Keratinocyte (primary cell): ENCODE data around the gene ITPK1.

ENCODE experiments used
- EZH2 ChIP-seq: IDR thresholded peaks from one replicate; pipeline ENCODE4 v1.6.1; 2012; ENCODE audit warnings: inconsistent platforms, mild to moderate bottlenecking, low read length, moderate library complexity
- TF ChIP-seq, protein P1 (sequence below), 3 experiments: IDR thresholded peaks in 1 of 3; conservative IDR thresholded peaks in 1 of 3; optimal IDR thresholded peaks in 1 of 3; 2 replicates in 2 of 3; 3 replicates in 1 of 3; pipeline versions ENCODE3 to v1.5.1; 2011; ENCODE audit warnings: low read length in 3 of 3, mild to moderate bottlenecking in 3 of 3, moderate library complexity in 2 of 3, control low read depth in 1 of 3, inconsistent platforms in 1 of 3; ENCODE audit not compliant: insufficient read depth in 2 of 3; ENCODE audit errors: extremely low read depth in 1 of 3

DNA sequence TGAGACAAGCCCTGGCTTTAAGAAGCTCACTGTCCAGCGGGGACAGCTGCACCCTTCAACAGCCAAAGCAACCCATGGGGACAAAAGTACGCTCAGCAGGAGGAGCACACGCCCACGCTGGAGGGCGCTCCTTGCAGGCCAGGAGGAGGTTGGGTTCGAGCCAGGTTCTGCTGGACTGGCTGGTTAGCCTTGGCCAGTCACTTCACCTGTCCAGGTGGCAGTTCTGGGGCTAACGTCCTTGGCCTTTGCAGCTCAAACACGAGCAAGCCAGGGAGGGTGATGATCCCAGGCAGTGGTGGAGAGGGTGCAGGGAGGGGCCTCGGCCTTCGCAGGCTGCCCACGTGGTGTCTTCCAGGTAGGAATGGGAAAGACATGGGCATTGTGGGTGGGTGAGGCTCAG lies 179.6 kb downstream of the ITPK1 start:
- TF ChIP-seq, protein P1, sequence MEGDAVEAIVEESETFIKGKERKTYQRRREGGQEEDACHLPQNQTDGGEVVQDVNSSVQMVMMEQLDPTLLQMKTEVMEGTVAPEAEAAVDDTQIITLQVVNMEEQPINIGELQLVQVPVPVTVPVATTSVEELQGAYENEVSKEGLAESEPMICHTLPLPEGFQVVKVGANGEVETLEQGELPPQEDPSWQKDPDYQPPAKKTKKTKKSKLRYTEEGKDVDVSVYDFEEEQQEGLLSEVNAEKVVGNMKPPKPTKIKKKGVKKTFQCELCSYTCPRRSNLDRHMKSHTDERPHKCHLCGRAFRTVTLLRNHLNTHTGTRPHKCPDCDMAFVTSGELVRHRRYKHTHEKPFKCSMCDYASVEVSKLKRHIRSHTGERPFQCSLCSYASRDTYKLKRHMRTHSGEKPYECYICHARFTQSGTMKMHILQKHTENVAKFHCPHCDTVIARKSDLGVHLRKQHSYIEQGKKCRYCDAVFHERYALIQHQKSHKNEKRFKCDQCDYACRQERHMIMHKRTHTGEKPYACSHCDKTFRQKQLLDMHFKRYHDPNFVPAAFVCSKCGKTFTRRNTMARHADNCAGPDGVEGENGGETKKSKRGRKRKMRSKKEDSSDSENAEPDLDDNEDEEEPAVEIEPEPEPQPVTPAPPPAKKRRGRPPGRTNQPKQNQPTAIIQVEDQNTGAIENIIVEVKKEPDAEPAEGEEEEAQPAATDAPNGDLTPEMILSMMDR (optimal IDR thresholded peaks at IDR 0.05 in 1 of 3, IDR thresholded peaks at IDR 0.05 in 1 of 3, conservative IDR thresholded peaks at IDR 0.05 in 1 of 3; ENCODE audit: extremely low read depth in 1 of 3, insufficient read depth in 2 of 3, low read length in 3 of 3) = no peak
- no peak for TF ChIP-seq EZH2
